ENCODE data around the gene CSK.

GRCh38 chr15:74732846-74733245 lies 49.0 kb upstream of the CSK start:
- TF ChIP-seq, protein P1, sequence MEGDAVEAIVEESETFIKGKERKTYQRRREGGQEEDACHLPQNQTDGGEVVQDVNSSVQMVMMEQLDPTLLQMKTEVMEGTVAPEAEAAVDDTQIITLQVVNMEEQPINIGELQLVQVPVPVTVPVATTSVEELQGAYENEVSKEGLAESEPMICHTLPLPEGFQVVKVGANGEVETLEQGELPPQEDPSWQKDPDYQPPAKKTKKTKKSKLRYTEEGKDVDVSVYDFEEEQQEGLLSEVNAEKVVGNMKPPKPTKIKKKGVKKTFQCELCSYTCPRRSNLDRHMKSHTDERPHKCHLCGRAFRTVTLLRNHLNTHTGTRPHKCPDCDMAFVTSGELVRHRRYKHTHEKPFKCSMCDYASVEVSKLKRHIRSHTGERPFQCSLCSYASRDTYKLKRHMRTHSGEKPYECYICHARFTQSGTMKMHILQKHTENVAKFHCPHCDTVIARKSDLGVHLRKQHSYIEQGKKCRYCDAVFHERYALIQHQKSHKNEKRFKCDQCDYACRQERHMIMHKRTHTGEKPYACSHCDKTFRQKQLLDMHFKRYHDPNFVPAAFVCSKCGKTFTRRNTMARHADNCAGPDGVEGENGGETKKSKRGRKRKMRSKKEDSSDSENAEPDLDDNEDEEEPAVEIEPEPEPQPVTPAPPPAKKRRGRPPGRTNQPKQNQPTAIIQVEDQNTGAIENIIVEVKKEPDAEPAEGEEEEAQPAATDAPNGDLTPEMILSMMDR (IDR thresholded peaks at IDR 0.05; ENCODE audit: low read depth, low read length, missing input control) = no peak
- TF ChIP-seq TAF1 (conservative IDR thresholded peaks at IDR 0.05) = no peak
- TF ChIP-seq, protein P2, sequence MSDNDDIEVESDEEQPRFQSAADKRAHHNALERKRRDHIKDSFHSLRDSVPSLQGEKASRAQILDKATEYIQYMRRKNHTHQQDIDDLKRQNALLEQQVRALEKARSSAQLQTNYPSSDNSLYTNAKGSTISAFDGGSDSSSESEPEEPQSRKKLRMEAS (IDR thresholded peaks at IDR 0.05) = no peak
